Activated CD8-positive, alpha-beta T cell treated with anti-CD3 and anti-CD28 coated beads, Interleukin-2, amount 10 ng/mL, durations not matched to agents 7 days and 5 days (primary cell): Measurements from ENCODE around the gene LAMA4. TPM values are rescaled to one million over a fixed set of nuclear protein-coding genes. Genes with fewer than 3 reads are reported as not detected.

Source experiments
- ATAC-seq: fragments of 150-1000 bp; cut with Tn5 transposase; one replicate; pipeline ENCODE4 v1.10.0; 2021; ENCODE audit warnings: moderate library complexity
- CTCF ChIA-PET: fragments of 350-600 bp; sonication (Branson Sonifier 250); formaldehyde crosslinking; loops from one replicate; lab custom pipeline; 2021; ENCODE audit warnings: antibody characterized with exemption; lab: Charles Lee
- POLR2A ChIA-PET: fragments of 350-600 bp; sonication (Branson Sonifier 250); formaldehyde crosslinking; loops from one replicate; lab custom pipeline; 2021; ENCODE audit warnings: antibody characterized with exemption; lab: Charles Lee
- DNase-seq: peaks from one replicate; pipeline ENCODE4 v3.0.0-alpha.2; 2020
- H3K27ac Mint-ChIP-seq: one replicate; pipeline ENCODE4 v1.8.0; 2021; ENCODE audit warnings: mild to moderate bottlenecking, mixed read lengths
- H3K27me3 Mint-ChIP-seq: one replicate; pipeline ENCODE4 v1.8.0; 2021; ENCODE audit warnings: low read depth, mixed read lengths
- H3K36me3 Mint-ChIP-seq: one replicate; pipeline ENCODE4 v1.8.0; 2021; ENCODE audit warnings: low read depth, mixed read lengths
- H3K4me1 Mint-ChIP-seq: one replicate; pipeline ENCODE4 v1.8.0; 2021; ENCODE audit warnings: low read depth, mixed read lengths
- H3K4me3 Mint-ChIP-seq: one replicate; pipeline ENCODE4 v1.8.0; 2021; ENCODE audit warnings: mild to moderate bottlenecking, mixed read lengths
- H3K9me3 Mint-ChIP-seq: one replicate; pipeline ENCODE4 v1.8.0; 2022; ENCODE audit warnings: mixed read lengths; ENCODE audit not compliant: insufficient read depth
- total RNA-seq, 2 experiments: library from RNA; stranded (reverse); gene quantifications; one replicate each; pipeline ENCODE4 v1.2.3, GENCODE V29; 2021

Gene LAMA4
- total RNA-seq, 2 experiments from 2014 or later, result not detected

GRCh38 chr6:112177092-112177491, 77.3 kb downstream of the LAMA4 start:
- no peaks in the 10 kb centered on the region for H3K36me3 Mint-ChIP-seq
- ATAC-seq (no peak), DNase-seq (no peak)
- no peaks in the 10 kb centered on the region for H3K4me1 Mint-ChIP-seq
- H3K27ac Mint-ChIP-seq, result no peak overlapping the region
- H3K9me3 Mint-ChIP-seq, result no peaks in the 10 kb centered on the region
- POLR2A ChIA-PET, result no interaction called here
- peaks cover 46% of the 10 kb centered on the region for H3K27me3 Mint-ChIP-seq
- no peak overlapping the region for H3K4me3 Mint-ChIP-seq
- CTCF ChIA-PET, result interaction anchor here (2.1 kb wide), 1 partner anchor 134 kb away, joined by 9 read pairs; no protein-coding TSS in a partner anchor

GRCh38 chr6:112176175-112176574, 78.2 kb downstream of the LAMA4 start:
- no peaks in the 10 kb centered on the region for H3K36me3 Mint-ChIP-seq
- no peak overlapping the region for H3K4me3 Mint-ChIP-seq
- H3K27me3 Mint-ChIP-seq, result peaks cover 46% of the 10 kb centered on the region
- H3K4me1 Mint-ChIP-seq, result no peaks in the 10 kb centered on the region
- POLR2A ChIA-PET, result no interaction called here
- ATAC-seq (no peak), DNase-seq (no peak)
- H3K9me3 Mint-ChIP-seq, result no peaks in the 10 kb centered on the region
- no peak overlapping the region for H3K27ac Mint-ChIP-seq
- CTCF ChIA-PET, result interaction anchor here (1.4 to 2.1 kb wide), 2 partner anchors 13 to 135 kb away, joined by 9 read pairs; no protein-coding TSS in a partner anchor

GRCh38 chr6:112173221-112173804, 81.1 kb downstream of the LAMA4 start:
- Mint-ChIP-seq H3K4me3 (no peak overlapping the region), H3K27ac (no peak overlapping the region), H3K27me3 (peaks cover 52% of the 10 kb centered on the region), H3K4me1 (no peaks in the 10 kb centered on the region), H3K36me3 (no peaks in the 10 kb centered on the region), H3K9me3 (no peaks in the 10 kb centered on the region)
- ATAC-seq, result no peak
- ChIA-PET POLR2A (interaction anchor here (1.3 kb wide), 1 partner anchor 10 kb away, joined by 4 read pairs; no protein-coding TSS in a partner anchor), CTCF (interaction anchor here (1.9 to 2.6 kb wide), 3 partner anchors 10 to 138 kb away, joined by 5 to 8 read pairs (median 7); no protein-coding TSS in a partner anchor)
- no peak for DNase-seq

- ChIA-PET CTCF (interaction anchor here (1.9 to 2.6 kb wide), 3 partner anchors 9 to 138 kb away, joined by 5 to 8 read pairs (median 7); no protein-coding TSS in a partner anchor), POLR2A (interaction anchor here (1.3 kb wide), 1 partner anchor 9 kb away, joined by 4 read pairs; no protein-coding TSS in a partner anchor)
- Mint-ChIP-seq H3K4me3 (no peak overlapping the region), H3K4me1 (no peaks in the 10 kb centered on the region), H3K27me3 (peaks cover 52% of the 10 kb centered on the region), H3K36me3 (no peaks in the 10 kb centered on the region), H3K27ac (no peak overlapping the region), H3K9me3 (no peaks in the 10 kb centered on the region)
- DNase-seq (no peak), ATAC-seq (no peak)
These were observed 81.8 kb downstream of the LAMA4 start for GRCh38 chr6:112172540-112172939.

GRCh38 chr6:112169541-112169940, 84.8 kb downstream of the LAMA4 start:
- no peaks in the 10 kb centered on the region for H3K36me3 Mint-ChIP-seq
- H3K9me3 Mint-ChIP-seq, result no peaks in the 10 kb centered on the region
- no peaks in the 10 kb centered on the region for H3K4me1 Mint-ChIP-seq
- peaks cover 56% of the 10 kb centered on the region for H3K27me3 Mint-ChIP-seq
- ATAC-seq, result no peak
- ChIA-PET CTCF (no interaction called here), POLR2A (no interaction called here)
- H3K27ac Mint-ChIP-seq, result no peak overlapping the region
- H3K4me3 Mint-ChIP-seq, result no peak overlapping the region
- no peak for DNase-seq

GRCh38 chr6:112163295-112164257, 90.8 kb downstream of the LAMA4 start:
- ATAC-seq (peak; percentile 99), DNase-seq (peak; percentile 84)
- Mint-ChIP-seq H3K9me3 (no peaks in the 10 kb centered on the region), H3K27ac (no peak overlapping the region), H3K4me1 (peaks cover 17% of the 10 kb centered on the region), H3K27me3 (peaks cover 49% of the 10 kb centered on the region), H3K36me3 (no peaks in the 10 kb centered on the region), H3K4me3 (peak overlapping the region; percentile 56)
- POLR2A ChIA-PET, result interaction anchor here (1.1 to 1.5 kb wide), 2 partner anchors 10 to 77 kb away, joined by 4 to 6 read pairs; partner anchors contain the start of genes FAM229B and TUBE1
- CTCF ChIA-PET, result interaction anchor here (0.6 to 7.6 kb wide), 48 partner anchors 9 to 1965 kb away, joined by 3 to 99 read pairs (median 5); partner anchors contain the start of genes FAM229B and TUBE1

- Mint-ChIP-seq H3K36me3 (no peaks in the 10 kb centered on the region), H3K27ac (no peak overlapping the region), H3K27me3 (peaks cover 38% of the 10 kb centered on the region), H3K9me3 (no peaks in the 10 kb centered on the region), H3K4me1 (peaks cover 20% of the 10 kb centered on the region), H3K4me3 (no peak overlapping the region)
- ATAC-seq, result no peak
- ChIA-PET CTCF (interaction anchor here (0.7 to 7.6 kb wide), 4 partner anchors 17 to 150 kb away, joined by 3 to 34 read pairs (median 4); no protein-coding TSS in a partner anchor), POLR2A (no interaction called here)
- DNase-seq, result no peak
These were observed 93.6 kb downstream of the LAMA4 start for GRCh38 chr6:112160745-112161144.

- ATAC-seq, result no peak
- Mint-ChIP-seq H3K9me3 (no peaks in the 10 kb centered on the region), H3K27me3 (peaks cover 36% of the 10 kb centered on the region), H3K4me1 (peaks cover 13% of the 10 kb centered on the region), H3K4me3 (no peak overlapping the region), H3K27ac (no peak overlapping the region), H3K36me3 (no peaks in the 10 kb centered on the region)
- ChIA-PET POLR2A (no interaction called here), CTCF (no interaction called here)
- DNase-seq, result no peak
These were observed 97.7 kb downstream of the LAMA4 start for GRCh38 chr6:112156668-112157067.

- Mint-ChIP-seq H3K9me3 (no peaks in the 10 kb centered on the region), H3K36me3 (no peaks in the 10 kb centered on the region), H3K4me1 (peaks cover 13% of the 10 kb centered on the region), H3K27me3 (peaks cover 32% of the 10 kb centered on the region), H3K4me3 (no peak overlapping the region), H3K27ac (no peak overlapping the region)
- DNase-seq (no peak), ATAC-seq (no peak)
- ChIA-PET POLR2A (no interaction called here), CTCF (no interaction called here)
These were observed 98.5 kb downstream of the LAMA4 start for GRCh38 chr6:112155886-112156285.

- ATAC-seq (no peak), DNase-seq (no peak)
- Mint-ChIP-seq H3K36me3 (no peaks in the 10 kb centered on the region), H3K4me3 (no peak overlapping the region), H3K27me3 (peaks cover 25% of the 10 kb centered on the region), H3K4me1 (peaks cover 13% of the 10 kb centered on the region), H3K27ac (no peak overlapping the region), H3K9me3 (no peaks in the 10 kb centered on the region)
- ChIA-PET POLR2A (no interaction called here), CTCF (interaction anchor here (0.6 to 1.4 kb wide), 2 partner anchors 9 to 26 kb away, joined by 3 to 17 read pairs; no protein-coding TSS in a partner anchor)
These were observed 99.7 kb downstream of the LAMA4 start for GRCh38 chr6:112154711-112155110.

GRCh38 chr6:112153926-112154607, 100.3 kb downstream of the LAMA4 start:
- no peaks in the 10 kb centered on the region for H3K9me3 Mint-ChIP-seq
- H3K27me3 Mint-ChIP-seq, result peaks cover 19% of the 10 kb centered on the region
- no peaks in the 10 kb centered on the region for H3K36me3 Mint-ChIP-seq
- no peak for ATAC-seq
- no peak for DNase-seq
- H3K4me1 Mint-ChIP-seq, result peaks cover 13% of the 10 kb centered on the region
- H3K27ac Mint-ChIP-seq, result no peak overlapping the region
- no peak overlapping the region for H3K4me3 Mint-ChIP-seq
- ChIA-PET CTCF (interaction anchor here (1.4 kb wide), 1 partner anchor 9 kb away, joined by 17 read pairs; no protein-coding TSS in a partner anchor), POLR2A (no interaction called here)
